Astrocyte (in vitro differentiated cells and primary cell): Measurements from ENCODE around the gene TARBP2.

Source experiments
- CTCF ChIP-seq: IDR thresholded peaks from 2 replicates; pipeline ENCODE4 v1.5.1; 2011; ENCODE audit warnings: low read depth, mild to moderate bottlenecking, inconsistent platforms, low read length, moderate library complexity; ENCODE audit not compliant: insufficient read depth
- EZH2 ChIP-seq: IDR thresholded peaks from 2 replicates; pipeline ENCODE4 v1.6.1; 2012; ENCODE audit warnings: mild to moderate bottlenecking, low read length, inconsistent platforms; ENCODE audit not compliant: insufficient read depth

- no peak for TF ChIP-seq CTCF
- no peak for TF ChIP-seq EZH2
These were observed 12.8 kb downstream of the TARBP2 start for GRCh38 chr12:53513712-53514410.
